ENCODE measurements around the gene UGT2A2.

The UGT2A2 gene

GRCh38 chr4:69577245-69577644, 62.2 kb downstream of the UGT2A2 start:
- no peak for TF ChIP-seq CTCF (conservative IDR thresholded peaks at IDR 0.05; ENCODE audit: low read length)
- DNase-seq (ENCODE audit: low read depth), result no peak

DNA sequence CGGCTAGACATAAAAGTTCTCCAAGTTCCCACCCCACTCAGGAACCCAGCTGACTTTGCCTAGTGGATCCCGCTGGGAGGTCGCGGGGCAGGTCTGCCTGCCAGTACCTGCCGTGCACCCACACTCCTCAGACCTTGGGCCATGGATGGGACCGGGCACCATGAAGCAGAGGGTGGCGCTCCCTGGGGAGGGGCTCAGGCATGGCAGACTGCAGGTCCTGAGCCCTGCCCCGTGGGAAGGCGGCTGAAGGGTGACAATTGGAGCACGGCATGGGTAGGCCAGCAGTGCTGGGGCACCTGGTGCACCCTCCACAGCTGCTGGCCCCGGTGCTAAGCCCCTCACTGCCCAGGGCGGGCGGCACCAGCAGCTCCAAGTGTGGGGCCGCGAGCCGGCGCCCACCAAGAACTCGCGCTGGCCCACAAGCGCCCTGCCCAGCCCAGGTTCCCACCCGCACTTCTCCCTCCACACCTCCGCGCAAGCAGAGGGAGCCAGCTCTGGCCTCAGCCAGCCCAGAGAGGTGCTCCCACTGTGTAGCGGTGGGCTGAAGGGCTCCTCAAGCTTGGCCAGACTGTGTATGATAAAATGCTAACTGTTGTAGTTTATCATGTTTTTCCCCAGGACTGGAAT, 63.1 kb downstream of the UGT2A2 start:
- TF ChIP-seq CTCF (conservative IDR thresholded peaks at IDR 0.05; ENCODE audit: low read length), result no peak
- H3K4me3 ChIP-seq (ENCODE audit: low read length), result no peak overlapping the region
- no peak for DNase-seq (ENCODE audit: low read depth)

More at GRCh38 chr4:69577245-69577644, 62.2 kb downstream of the UGT2A2 start:
- H3K4me3 ChIP-seq (ENCODE audit: low read length), result no peak overlapping the region

GRCh38 chr4:69568787-69569186, 70.7 kb downstream of the UGT2A2 start:
- TF ChIP-seq CTCF (conservative IDR thresholded peaks at IDR 0.05; ENCODE audit: low read length), result no peak
- no peak overlapping the region for H3K4me3 ChIP-seq (ENCODE audit: low read length)
- no peak for DNase-seq (ENCODE audit: low read depth)

DNA sequence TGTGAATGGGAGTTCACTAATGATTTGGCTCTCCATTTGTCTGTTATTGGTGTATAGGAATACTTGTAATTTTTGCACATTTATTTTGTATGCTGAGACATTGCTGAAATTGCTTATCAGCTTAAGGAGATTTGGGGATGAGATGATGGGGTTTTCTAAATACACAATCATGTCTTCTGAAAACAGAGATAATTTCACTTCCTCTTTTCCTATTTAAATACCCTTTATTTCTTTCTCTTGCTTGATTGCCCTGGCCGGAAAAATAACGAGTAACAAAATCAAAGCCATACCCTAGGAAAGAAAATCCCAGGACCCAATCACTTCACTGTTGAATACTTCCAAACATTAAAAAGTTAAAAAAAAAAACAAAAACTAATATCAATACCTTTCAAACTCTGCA, 76.0 kb downstream of the UGT2A2 start:
- H3K4me3 ChIP-seq (ENCODE audit: low read length), result no peak overlapping the region
- no peak for DNase-seq (ENCODE audit: low read depth)
- no peak for TF ChIP-seq CTCF (conservative IDR thresholded peaks at IDR 0.05; ENCODE audit: low read length)

GRCh38 chr4:69549651-69550050, 89.8 kb downstream of the UGT2A2 start:
- H3K4me3 ChIP-seq (ENCODE audit: low read length), result no peak overlapping the region
- no peak for DNase-seq (ENCODE audit: low read depth)
- no peak for TF ChIP-seq CTCF (conservative IDR thresholded peaks at IDR 0.05; ENCODE audit: low read length)

- DNase-seq (ENCODE audit: low read depth), result no peak
- no peak overlapping the region for H3K4me3 ChIP-seq (ENCODE audit: low read length)
- no peak for TF ChIP-seq CTCF (conservative IDR thresholded peaks at IDR 0.05; ENCODE audit: low read length)
Observed at GRCh38 chr4:69546134-69546765, 93.2 kb downstream of the UGT2A2 start.

All from AG10803 (cell line).